Upper lobe of left lung (tissue), 4 donors: ENCODE results near the gene SPATA18.

ENCODE experiments used
- POLR2A ChIP-seq, 4 donors: fragments of 450-650 bp; IDR thresholded peaks; one replicate each; pipeline ENCODE4 v1.5.1; 2016 to 2017; ENCODE audit warnings: antibody characterized with exemption in 4 of 4, mild to moderate bottlenecking in 2 of 4
- POLR2AphosphoS5 ChIP-seq, 2 donors: sonication (generic); formaldehyde crosslinking; IDR thresholded peaks; one replicate each; pipeline ENCODE4 v1.5.1; 2017; ENCODE audit warnings: antibody characterized with exemption in 2 of 2
- TF ChIP-seq, protein P1 (sequence below), 6 experiments: fragments of 450-650 bp in 4 of 6; fragments of 200-600 bp in 2 of 6; sonication (generic) in 2 of 6; IDR thresholded peaks; one replicate each; pipeline ENCODE4 v1.5.1; 2016 to 2019; ENCODE audit warnings: antibody characterized with exemption in 6 of 6

DNA sequence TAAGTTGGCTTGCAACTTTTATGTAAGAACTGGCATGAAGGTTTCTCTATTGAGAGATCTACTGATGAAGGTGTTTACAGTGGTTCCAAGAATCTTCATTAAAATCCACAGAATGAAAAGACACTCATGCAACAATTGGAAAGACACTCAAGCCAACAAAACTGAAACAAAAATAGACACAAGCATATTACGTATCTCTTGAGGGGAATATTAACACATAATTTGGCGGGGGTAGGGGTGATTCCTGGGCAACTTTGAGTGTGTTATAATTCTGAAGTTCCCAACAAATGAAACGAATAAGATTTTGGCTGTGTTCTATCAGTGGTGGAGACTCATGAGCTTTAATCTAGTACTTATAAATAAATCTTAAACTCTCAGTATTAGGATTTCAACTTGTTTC is 75.1 kb downstream of the SPATA18 start:
- TF ChIP-seq, protein P1, sequence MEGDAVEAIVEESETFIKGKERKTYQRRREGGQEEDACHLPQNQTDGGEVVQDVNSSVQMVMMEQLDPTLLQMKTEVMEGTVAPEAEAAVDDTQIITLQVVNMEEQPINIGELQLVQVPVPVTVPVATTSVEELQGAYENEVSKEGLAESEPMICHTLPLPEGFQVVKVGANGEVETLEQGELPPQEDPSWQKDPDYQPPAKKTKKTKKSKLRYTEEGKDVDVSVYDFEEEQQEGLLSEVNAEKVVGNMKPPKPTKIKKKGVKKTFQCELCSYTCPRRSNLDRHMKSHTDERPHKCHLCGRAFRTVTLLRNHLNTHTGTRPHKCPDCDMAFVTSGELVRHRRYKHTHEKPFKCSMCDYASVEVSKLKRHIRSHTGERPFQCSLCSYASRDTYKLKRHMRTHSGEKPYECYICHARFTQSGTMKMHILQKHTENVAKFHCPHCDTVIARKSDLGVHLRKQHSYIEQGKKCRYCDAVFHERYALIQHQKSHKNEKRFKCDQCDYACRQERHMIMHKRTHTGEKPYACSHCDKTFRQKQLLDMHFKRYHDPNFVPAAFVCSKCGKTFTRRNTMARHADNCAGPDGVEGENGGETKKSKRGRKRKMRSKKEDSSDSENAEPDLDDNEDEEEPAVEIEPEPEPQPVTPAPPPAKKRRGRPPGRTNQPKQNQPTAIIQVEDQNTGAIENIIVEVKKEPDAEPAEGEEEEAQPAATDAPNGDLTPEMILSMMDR (IDR thresholded peaks at IDR 0.05): no peak
- no peak for TF ChIP-seq POLR2A (IDR thresholded peaks at IDR 0.05)
- no peak for TF ChIP-seq POLR2AphosphoS5 (IDR thresholded peaks at IDR 0.05)
